Subcutaneous adipose tissue (tissue), 4 donors: ENCODE results near the gene AP5S1. TPM values are rescaled to one million over a fixed set of nuclear protein-coding genes. Genes with fewer than 3 reads are reported as not detected.

Source experiments
- total RNA-seq, 4 donors: library from RNA; depleted of rRNA; stranded (reverse); fragments of >200 nt; gene quantifications; one replicate each; pipeline ENCODE4 v1.1.0, GENCODE V29; 2016
- TF ChIP-seq, protein P1 (sequence below): fragments of 450-650 bp; IDR thresholded peaks from one replicate; pipeline ENCODE4 v1.5.1; 2016; ENCODE audit warnings: low read depth, mild to moderate bottlenecking, control low read depth, antibody characterized with exemption, moderate library complexity

Gene AP5S1
- total RNA-seq = 10 to 100 TPM in 2 of 4 donors, 1 to 10 TPM in 2; 8.0 to 15.1 (median 10.6) TPM

DNA sequence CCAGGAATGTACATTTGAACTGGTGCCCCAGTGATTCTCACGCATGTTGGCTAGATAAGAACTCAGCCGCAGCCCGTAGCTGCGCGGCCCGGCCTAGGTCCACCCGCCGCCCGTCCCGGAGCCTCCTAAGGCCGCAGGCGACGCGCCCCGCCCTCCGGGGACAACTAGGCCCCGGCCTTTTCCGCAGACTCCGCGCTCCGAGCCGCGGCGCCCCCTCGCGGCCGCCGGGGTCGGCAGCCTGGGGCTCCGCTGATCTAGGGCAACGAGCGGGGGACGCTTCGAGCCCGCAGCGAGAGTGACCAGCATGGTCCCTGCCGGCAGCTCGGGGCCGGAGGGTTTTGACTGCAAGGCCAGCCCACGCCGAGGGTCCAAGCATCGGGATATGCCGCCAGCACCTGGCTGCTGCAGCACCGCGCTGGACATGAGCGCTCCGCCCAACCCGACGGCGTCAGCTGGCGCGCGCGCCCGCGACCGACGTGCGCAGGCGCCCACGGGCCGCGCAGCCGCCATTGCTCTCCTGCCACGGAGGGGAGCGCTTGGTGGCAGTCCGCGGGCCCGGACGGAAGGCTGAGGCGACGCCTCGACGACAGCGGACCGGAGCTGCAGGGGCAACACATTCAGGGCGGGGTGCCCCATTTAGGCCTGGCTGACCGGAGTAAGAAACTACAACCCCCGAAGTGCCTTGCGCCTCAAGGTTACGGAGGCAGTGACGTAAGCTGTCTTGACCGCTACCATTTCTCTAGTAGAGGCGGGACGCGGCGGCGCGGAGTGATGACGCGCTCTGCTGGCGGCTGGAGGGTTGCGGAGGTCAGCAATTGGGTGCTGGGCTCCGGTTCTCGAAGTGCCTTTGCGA, at the start of gene AP5S1:
TSS of gene AP5S1 (plus strand) at position 500 of the 853 bp plus-strand sequence. CDS start 1,571 bp downstream, outside the sequence.
- TF ChIP-seq, protein P1, sequence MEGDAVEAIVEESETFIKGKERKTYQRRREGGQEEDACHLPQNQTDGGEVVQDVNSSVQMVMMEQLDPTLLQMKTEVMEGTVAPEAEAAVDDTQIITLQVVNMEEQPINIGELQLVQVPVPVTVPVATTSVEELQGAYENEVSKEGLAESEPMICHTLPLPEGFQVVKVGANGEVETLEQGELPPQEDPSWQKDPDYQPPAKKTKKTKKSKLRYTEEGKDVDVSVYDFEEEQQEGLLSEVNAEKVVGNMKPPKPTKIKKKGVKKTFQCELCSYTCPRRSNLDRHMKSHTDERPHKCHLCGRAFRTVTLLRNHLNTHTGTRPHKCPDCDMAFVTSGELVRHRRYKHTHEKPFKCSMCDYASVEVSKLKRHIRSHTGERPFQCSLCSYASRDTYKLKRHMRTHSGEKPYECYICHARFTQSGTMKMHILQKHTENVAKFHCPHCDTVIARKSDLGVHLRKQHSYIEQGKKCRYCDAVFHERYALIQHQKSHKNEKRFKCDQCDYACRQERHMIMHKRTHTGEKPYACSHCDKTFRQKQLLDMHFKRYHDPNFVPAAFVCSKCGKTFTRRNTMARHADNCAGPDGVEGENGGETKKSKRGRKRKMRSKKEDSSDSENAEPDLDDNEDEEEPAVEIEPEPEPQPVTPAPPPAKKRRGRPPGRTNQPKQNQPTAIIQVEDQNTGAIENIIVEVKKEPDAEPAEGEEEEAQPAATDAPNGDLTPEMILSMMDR = no peak

GRCh38 chr20:3771552-3772058, 48.7 kb upstream of the AP5S1 start:
- TF ChIP-seq, protein P1 = no peak

DNA sequence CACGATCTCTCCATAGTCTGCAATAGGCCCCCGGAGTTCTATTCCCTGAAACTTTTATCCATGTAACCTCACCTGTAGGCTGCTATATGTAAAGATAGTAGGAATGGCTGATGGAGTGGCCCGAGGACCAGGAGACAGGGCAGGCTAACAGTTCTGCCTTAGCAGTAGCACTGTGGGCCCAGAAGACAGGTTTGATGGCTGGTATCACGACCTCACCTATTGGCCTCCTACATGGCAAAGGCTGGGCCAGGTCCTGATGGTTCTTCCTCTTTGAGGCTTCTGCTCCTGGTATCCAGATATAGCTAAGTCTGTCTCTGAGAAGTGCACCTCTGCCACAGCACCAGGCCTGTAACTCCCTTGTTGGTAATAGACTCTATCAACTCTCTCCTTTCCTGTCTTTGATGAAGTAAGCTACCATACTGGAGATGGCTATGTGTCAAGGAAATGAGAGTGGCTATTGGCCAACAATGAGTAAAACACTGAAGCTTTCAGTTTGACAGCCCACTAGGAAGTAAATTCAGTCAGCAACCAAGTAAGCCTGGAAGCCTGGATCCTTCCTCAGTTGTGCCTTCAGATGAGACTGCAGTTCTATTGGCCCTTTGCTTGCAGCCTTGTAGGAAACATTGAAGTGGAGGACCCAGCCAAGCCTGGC, 44.8 kb upstream of the AP5S1 start:
- TF ChIP-seq, protein P1 = no peak

- TF ChIP-seq, protein P1 = no peak
Measured at GRCh38 chr20:3777381-3777715, 43.0 kb upstream of the AP5S1 start.

DNA sequence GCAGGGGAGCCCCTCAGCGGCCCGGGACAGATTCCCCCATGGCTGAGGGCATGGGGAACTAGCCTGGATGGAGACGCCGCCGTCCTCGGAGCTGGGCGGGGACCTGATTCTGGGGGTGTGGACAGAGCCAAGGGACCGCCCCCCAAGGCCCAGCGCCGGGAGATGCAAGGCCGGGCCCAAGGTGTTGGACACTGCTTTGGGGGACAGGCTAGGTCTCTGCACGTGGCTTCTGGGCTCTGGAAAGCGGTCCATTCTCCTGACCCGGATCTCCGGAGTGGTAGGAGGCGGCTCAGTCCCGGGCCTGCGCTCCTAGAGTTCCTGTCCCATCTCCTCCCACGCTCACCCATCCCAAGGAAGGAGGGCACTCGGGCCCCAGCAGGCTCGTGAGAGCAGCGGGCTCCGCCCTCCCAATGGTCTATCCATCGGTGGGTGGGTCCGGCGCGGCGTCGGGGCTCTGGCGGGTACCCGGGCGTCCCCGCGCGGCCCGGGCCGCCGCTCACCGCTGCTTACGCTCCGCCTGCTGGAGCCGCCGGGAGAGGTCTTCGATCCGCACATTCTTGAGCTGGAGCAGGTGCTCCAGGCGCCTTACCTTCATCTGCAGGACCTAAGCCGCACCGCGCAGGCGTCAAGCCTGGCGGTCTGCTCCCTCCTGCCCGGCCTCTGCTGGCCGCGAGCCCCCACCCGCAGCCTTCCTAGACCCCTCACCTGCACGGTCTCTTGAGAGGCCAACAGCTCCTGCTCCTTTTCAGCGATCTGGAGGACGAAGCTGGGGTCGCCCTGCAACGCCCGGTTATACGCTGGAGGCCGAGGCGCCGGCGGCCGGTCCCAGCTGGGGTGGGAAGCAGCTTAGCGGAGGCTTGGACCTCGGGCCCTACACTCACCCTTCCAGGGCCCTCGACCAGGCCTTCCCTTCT, 42.4 kb upstream of the AP5S1 start:
- TF ChIP-seq, protein P1 = no peak

DNA sequence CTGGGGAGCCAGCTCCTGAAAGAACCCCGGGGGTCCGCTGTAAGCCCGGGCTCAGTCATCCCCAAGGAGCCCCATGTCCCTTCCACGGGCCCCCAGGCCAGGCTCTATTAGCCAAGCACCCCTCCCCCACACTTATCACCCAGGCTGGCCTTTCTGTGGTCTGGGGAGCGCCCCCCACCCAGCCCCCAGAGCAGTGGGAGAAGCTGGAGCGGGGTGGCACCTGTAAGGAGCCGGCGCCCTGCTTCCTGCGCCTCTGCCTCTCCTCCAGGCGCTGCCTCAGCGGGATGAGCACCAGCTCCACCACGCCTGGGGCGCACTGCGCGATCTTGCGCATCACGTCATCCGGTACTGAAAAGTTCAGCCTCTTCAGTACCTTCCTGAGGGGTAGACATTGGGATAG, 41.4 kb upstream of the AP5S1 start:
- TF ChIP-seq, protein P1 = no peak
